C4-2B (cell line): Measurements from ENCODE around the gene GPR34.

ENCODE experiments used
- H3K27ac ChIP-seq: fragments of 450-650 bp; 2 replicates; pipeline ENCODE4 v1.5.1; 2017
- CTCF ChIP-seq: fragments of 450-650 bp; conservative IDR thresholded peaks from 2 replicates; pipeline ENCODE4 v1.5.1; 2017; ENCODE audit warnings: mild to moderate bottlenecking
- ZFX ChIP-seq: fragments of 450-650 bp; IDR thresholded peaks from 2 replicates; pipeline ENCODE4 v1.6.1; 2017

GPR34 gene

DNA sequence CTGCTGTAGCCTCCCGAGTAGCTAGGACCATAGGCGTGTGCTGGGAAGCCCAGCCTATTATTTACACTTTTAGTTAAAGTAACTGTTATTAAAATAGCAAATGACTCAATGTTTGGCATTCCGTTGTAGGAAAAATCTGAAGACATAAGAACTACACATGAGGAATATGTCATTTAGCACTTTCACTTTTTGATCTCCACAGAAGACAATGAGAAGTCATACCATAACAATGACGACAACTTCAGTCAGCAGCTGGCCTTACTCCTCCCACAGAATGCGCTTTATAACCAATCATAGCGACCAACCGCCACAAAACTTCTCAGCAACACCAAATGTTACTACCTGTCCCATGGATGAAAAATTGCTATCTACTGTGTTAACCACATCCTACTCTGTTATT lies 6.7 kb downstream of the GPR34 start:
- TF ChIP-seq ZFX (no peak), CTCF (no peak)
- no peak overlapping the region for H3K27ac ChIP-seq

DNA sequence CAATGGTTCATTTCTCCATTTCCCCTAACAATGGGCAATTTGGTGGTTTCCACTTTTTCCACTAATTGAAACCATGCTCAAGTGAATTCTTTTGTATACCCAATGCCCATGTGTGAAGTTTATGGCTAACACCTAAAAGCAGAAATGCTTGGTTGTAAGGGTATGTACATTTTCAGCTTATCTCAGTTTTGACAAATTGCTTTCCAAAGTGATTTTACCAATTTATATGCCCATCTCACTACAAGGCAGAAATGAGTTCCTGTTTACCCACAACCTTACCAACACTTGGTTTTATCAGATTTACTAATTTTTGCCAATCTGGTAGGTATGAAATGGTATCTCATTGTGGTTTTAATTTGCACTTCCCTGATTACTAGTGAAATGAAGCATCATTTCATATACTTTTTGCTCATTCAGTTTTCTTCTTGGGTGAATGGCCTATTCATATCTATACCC lies 14.8 kb downstream of the GPR34 start:
- TF ChIP-seq ZFX (no peak), CTCF (no peak)

DNA sequence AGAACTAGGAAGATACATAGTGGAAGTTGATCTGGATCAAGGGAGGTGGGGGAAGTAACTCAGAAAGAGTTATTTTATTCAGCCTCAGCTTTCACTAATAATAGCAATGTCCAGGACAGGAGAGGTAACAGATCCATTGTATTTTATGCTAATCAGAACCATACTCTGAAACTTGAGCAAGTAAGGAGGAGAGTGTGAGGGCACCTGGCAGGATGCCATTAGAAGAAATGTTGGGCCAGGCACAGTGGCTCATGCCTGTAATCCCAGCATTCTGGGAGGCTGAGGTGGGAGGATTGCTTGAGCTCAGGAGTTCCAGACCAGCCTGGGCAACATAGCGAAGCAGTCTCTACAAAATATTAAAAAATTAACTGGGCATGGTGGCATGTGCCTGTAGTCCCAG lies 16.3 kb downstream of the GPR34 start:
- H3K27ac ChIP-seq = no peak overlapping the region
- TF ChIP-seq CTCF (no peak), ZFX (no peak)

More for the DNA sequence above, 14.8 kb downstream of the GPR34 start:
- H3K27ac ChIP-seq = no peak overlapping the region

- TF ChIP-seq ZFX (no peak), CTCF (no peak)
- H3K27ac ChIP-seq = no peak overlapping the region
Observed at GRCh38 chrX:41705680-41706374, 17.1 kb downstream of the GPR34 start.

DNA sequence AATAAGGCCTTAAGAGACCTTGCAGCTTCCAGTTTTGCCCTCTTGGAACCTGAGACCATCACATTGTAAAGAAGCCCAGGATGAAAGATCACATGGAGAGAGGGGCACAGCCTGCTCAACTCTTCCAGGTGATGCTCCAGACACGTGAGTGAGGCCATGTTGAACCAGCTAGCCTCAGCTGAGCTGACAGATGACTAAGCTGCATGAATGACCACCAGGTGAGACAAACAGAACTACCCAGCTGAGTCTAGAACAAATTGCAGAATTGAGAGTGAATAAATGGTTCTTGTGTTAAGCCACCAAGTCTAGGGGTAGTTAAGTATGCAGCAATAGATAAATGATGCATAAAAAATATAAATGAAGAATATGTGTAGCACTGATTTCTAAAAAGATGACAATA lies 18.4 kb downstream of the GPR34 start:
- H3K27ac ChIP-seq = no peak overlapping the region
- TF ChIP-seq CTCF (no peak), ZFX (no peak)

- TF ChIP-seq CTCF (no peak), ZFX (no peak)
- no peak overlapping the region for H3K27ac ChIP-seq
Observed at GRCh38 chrX:41708486-41708885, 19.7 kb downstream of the GPR34 start.

DNA sequence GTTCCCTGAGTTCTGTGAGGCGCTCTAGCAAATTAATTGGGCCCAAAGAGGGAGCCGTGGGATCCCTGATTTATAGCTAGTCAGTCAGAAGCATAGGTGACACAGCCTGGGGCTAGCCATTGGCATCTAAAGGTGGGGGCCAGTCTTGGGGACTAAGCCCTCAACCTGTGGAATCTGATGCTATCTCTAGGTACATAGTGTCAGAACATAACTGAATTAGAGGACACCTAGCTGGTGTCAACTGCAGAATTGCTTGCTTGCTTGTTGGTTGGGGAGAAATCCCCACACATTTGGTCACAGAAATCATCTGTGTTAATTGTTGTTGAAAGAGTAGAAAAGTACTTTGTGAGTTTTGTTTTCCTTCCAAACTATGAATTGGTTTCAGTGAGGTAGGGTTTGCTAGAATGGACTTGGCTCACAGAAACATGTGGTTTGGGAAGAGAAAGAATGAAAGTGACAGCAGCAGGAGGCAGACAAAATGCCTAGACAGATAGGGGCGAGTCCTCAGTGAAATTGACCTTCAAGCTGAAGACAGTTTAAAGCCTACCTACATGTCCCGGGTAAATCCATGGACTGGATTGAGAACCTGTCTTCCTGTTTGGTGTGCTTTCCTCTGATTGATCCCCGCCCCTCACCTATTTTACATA lies 22.4 kb downstream of the GPR34 start:
- TF ChIP-seq ZFX (no peak), CTCF (no peak)
- H3K27ac ChIP-seq = no peak overlapping the region
